Transverse colon (tissue), 4 donors: Measurements from ENCODE around the gene RPUSD2. TPM values are rescaled to one million over a fixed set of nuclear protein-coding genes. Genes with fewer than 3 reads are reported as not detected.

Experiments used
- DNase-seq: peaks from one replicate; pipeline ENCODE4 v3.0.0-alpha.2; 2019
- H3K27ac ChIP-seq, 4 donors: fragments of 200-600 bp; sonication (generic); 2 replicates each; pipeline ENCODE4 v1.5.1; 2016 to 2018; ENCODE audit warnings: inconsistent platforms in 4 of 4
- H3K27me3 ChIP-seq: fragments of 200-600 bp; sonication (generic); 2 replicates; pipeline ENCODE4 v1.5.1; 2017; ENCODE audit warnings: inconsistent platforms
- H3K36me3 ChIP-seq, 4 donors: fragments of 200-600 bp; sonication (generic); 2 replicates each; pipeline ENCODE4 v1.5.1; 2017 to 2019; ENCODE audit warnings: inconsistent platforms in 4 of 4
- H3K4me1 ChIP-seq, 4 donors: fragments of 200-600 bp; sonication (generic); 2 replicates each; pipeline ENCODE4 v1.5.1; 2017 to 2020; ENCODE audit warnings: inconsistent platforms in 4 of 4
- H3K4me3 ChIP-seq, 4 donors: fragments of 200-600 bp; sonication (generic); 1 replicate in 1 of 4; 2 replicates in 3 of 4; pipeline versions ENCODE4 v1.5.1 to v1.6.1; 2017 to 2019; ENCODE audit warnings: inconsistent platforms in 4 of 4
- H3K9me3 ChIP-seq, 2 donors: fragments of 200-600 bp; sonication (generic); 2 replicates each; pipeline ENCODE4 v1.5.1; 2017 to 2019; ENCODE audit warnings: inconsistent platforms in 2 of 2
- CTCF ChIP-seq, 5 experiments: fragments of 200-600 bp in 3 of 5; fragments of 450-650 bp in 2 of 5; sonication (generic) in 3 of 5; IDR thresholded peaks; 1 replicate in 2 of 5; 2 replicates in 3 of 5; pipeline ENCODE4 v1.5.1; 2016 to 2017; ENCODE audit warnings: antibody characterized with exemption in 5 of 5, inconsistent platforms in 3 of 5, mild to moderate bottlenecking in 2 of 5, moderate library complexity in 1 of 5
- EP300 ChIP-seq: sonication (generic); formaldehyde crosslinking; IDR thresholded peaks from one replicate; pipeline ENCODE4 v1.6.1; 2017; ENCODE audit warnings: antibody characterized with exemption, low read depth
- POLR2A ChIP-seq: fragments of 450-650 bp; IDR thresholded peaks from one replicate; pipeline ENCODE4 v1.6.1; 2016; ENCODE audit warnings: antibody characterized with exemption, mild to moderate bottlenecking, moderate library complexity
- POLR2AphosphoS5 ChIP-seq, 3 donors: sonication (generic); formaldehyde crosslinking; IDR thresholded peaks; one replicate each; pipeline ENCODE4 v1.6.1; 2016; ENCODE audit warnings: antibody characterized with exemption in 3 of 3
- WGBS, 2 donors: methylation state at CpG; one replicate each; pipeline ENCODE4 v1.1.5; 2018; ENCODE audit warnings: low coverage in 1 of 2; 5-methylcytosine and 5-hydroxymethylcytosine counted together
- in situ Hi-C, 4 donors: fragments of 200-750 bp; cut with MboI; loops; one replicate each; pipeline versions ENCODE4 v1.15.0 to v1.15.1; 2017; ENCODE audit warnings: low sequenced_read_pairs in 3 of 4, low pct_ligation_motif_present in 1 of 4, low pct_unique_long_range_greater_than_20kb in 1 of 4
- intact Hi-C: fragments of 100-400 bp; cut with DNase I; formaldehyde crosslinking; loops from one replicate; pipeline ENCODE4 v1.15.1; 2023; ENCODE audit warnings: low total_unique reads
- total RNA-seq, 4 donors: library from RNA; depleted of rRNA; stranded (reverse); fragments of >200 nt; gene quantifications; one replicate each; pipeline ENCODE4 v1.1.0, GENCODE V29; 2016

RPUSD2 gene
- total RNA-seq, 4 donors from 2014 or later, result 6.7 to 19.3 (median 7.8) TPM

DNA sequence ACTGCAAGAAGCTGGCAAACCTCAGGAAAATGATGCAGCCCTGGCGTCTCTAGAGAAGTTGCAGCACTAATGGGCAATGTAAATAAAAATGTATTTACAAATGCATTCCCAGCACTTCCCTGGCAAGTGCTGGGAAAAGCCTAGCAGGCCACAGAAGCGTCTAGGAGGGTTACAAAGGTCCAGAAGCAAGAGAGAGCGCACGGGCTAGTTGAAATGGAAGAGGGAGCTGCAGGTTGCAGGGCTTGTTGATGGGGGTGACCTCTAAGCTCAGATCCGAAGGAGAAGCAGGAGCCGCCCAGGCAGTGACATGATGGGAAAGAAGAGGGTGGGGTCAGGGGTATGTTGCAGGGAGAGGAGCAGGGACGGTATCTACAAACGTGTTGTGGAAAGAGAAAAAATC lies 22.3 kb downstream of the RPUSD2 start:
- Histone ChIP-seq H3K27ac (peak overlapping the region in 2 of 4 donors; percentile 4 to 52), H3K4me1 (peaks cover 0 to 27% (median 7%) of the 10 kb centered on the region in 4 donors), H3K36me3 (no peaks in the 10 kb centered on the region), H3K4me3 (peak overlapping the region in 1 of 4 donors; percentile 37), H3K9me3 (no peaks in the 10 kb centered on the region), H3K27me3 (no peaks in the 10 kb centered on the region)
- intact Hi-C loops, result no loop called here
- TF ChIP-seq EP300 (no peak), POLR2AphosphoS5 (IDR thresholded peaks at IDR 0.05) (no peak), POLR2A (no peak), CTCF (IDR thresholded peaks at IDR 0.05) (no peak)
- in situ Hi-C loops, result loop anchor here in 2 of 4 donors (10.0 to 25.0 kb wide), 2 partner anchors 103 to 171 kb away; partner anchors contain the start of genes C15orf62 (in 1 of the 2), GCHFR (in 1 of the 2), RAD51 (in 1 of the 2) and RMDN3 (in 1 of the 2)
- DNase-seq, result no peak
- WGBS, 2 donors, result 51 to 67% methylated on average over 5 to 8 of the region's 8 CpGs

DNA sequence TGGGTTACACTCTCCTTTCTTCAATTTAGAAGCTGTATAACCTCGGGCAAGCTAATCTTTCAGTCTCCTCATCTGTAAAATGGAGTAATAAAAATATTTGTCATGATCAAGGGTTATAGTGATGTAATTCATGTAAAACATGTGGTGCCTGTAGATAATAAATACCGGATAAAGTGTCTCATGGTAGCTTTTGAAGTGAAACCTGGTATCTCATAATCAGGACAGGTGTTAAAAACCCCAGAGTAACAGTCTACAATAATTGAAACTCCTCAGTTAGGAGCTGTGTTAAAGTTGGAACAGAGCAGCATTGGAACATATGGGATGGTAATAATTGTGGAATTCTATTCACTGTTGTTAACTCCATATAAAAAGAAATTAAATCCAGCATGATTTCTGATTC lies 24.1 kb downstream of the RPUSD2 start:
- Histone ChIP-seq H3K4me3 (no peak overlapping the region), H3K9me3 (no peaks in the 10 kb centered on the region), H3K27me3 (no peaks in the 10 kb centered on the region), H3K36me3 (no peaks in the 10 kb centered on the region), H3K4me1 (peaks cover 0 to 27% (median 7%) of the 10 kb centered on the region in 4 donors), H3K27ac (peak overlapping the region in 1 of 4 donors; percentile 88)
- no peak for DNase-seq
- intact Hi-C loops, result no loop called here
- in situ Hi-C loops, result loop anchor here in 2 of 4 donors (10.0 to 25.0 kb wide), 2 partner anchors 102 to 169 kb away; partner anchors contain the start of genes C15orf62 (in 1 of the 2), GCHFR (in 1 of the 2), RAD51 (in 1 of the 2) and RMDN3 (in 1 of the 2)
- WGBS, 2 donors, result 28 to 47% methylated on average over 2 of the region's 2 CpGs
- no peak for TF ChIP-seq POLR2A
- TF ChIP-seq POLR2AphosphoS5 (IDR thresholded peaks at IDR 0.05), result no peak
- TF ChIP-seq EP300, result no peak
- TF ChIP-seq CTCF (IDR thresholded peaks at IDR 0.05), result no peak

GRCh38 chr15:40593588-40594428 lies 24.7 kb downstream of the RPUSD2 start, which contains the start of gene KNL1:
Gene KNL1, plus strand, starts transcription at chr15:40594249. Its CDS starts 8,683 bp downstream, at chr15:40602932.
- peaks cover 0 to 27% (median 7%) of the 10 kb centered on the region in 4 donors for H3K4me1 ChIP-seq
- no peaks in the 10 kb centered on the region for H3K27me3 ChIP-seq
- H3K9me3 ChIP-seq, result no peaks in the 10 kb centered on the region
- peak; percentile 94 for DNase-seq
- intact Hi-C loops, result no loop called here
- no peaks in the 10 kb centered on the region for H3K36me3 ChIP-seq
- peak within 1 kb of the TSS; percentile 34 to 61 (median 57) for H3K4me3 ChIP-seq
- H3K27ac ChIP-seq, result peak within 1 kb of the TSS; percentile 84 to 89 (median 88)
- 3 to 13% methylated on average over 12 to 41 of the region's 41 CpGs for WGBS, 2 donors
- TF ChIP-seq POLR2AphosphoS5 (IDR thresholded peaks at IDR 0.05) (peak; percentile 13 to 77 (median 60)), POLR2A (no peak)
- in situ Hi-C loops, result loop anchor here in 2 of 4 donors (10.0 to 25.0 kb wide), 2 partner anchors 101 to 168 kb away; partner anchors contain the start of genes C15orf62 (in 1 of the 2), GCHFR (in 1 of the 2), RAD51 (in 1 of the 2) and RMDN3 (in 1 of the 2)

- DNase-seq, result peak; percentile 64
- in situ Hi-C loops (loop anchor here in 2 of 4 donors (10.0 to 25.0 kb wide), 2 partner anchors 100 to 168 kb away; partner anchors contain the start of genes C15orf62 (in 1 of the 2), GCHFR (in 1 of the 2), RAD51 (in 1 of the 2) and RMDN3 (in 1 of the 2)), intact Hi-C loops (no loop called here)
- 0 to 1% methylated on average over 2 to 29 of the region's 31 CpGs for WGBS, 2 donors
- peak overlapping the region; percentile 34 to 61 (median 57) for H3K4me3 ChIP-seq
- TF ChIP-seq EP300, result no peak
- no peak for TF ChIP-seq POLR2AphosphoS5 (IDR thresholded peaks at IDR 0.05)
- peak in 3 of 5 experiments; percentile 2 to 49 (median 43) for TF ChIP-seq CTCF (IDR thresholded peaks at IDR 0.05)
- no peaks in the 10 kb centered on the region for H3K27me3 ChIP-seq
- H3K27ac ChIP-seq, result peak overlapping the region; percentile 84 to 89 (median 88)
- peaks cover 0 to 27% (median 7%) of the 10 kb centered on the region in 4 donors for H3K4me1 ChIP-seq
- H3K9me3 ChIP-seq, result no peaks in the 10 kb centered on the region
- no peaks in the 10 kb centered on the region for H3K36me3 ChIP-seq
These were observed 25.3 kb downstream of the RPUSD2 start for GRCh38 chr15:40594429-40594836.
